Panc1 (cell line): Measurements from ENCODE around the gene SH3PXD2B.

Experiments
- CTCF ChIP-seq: fragments of 450-650 bp; IDR thresholded peaks from 2 replicates; pipeline ENCODE4 v1.5.1; 2017; ENCODE audit warnings: mild to moderate bottlenecking
- POLR2AphosphoS5 ChIP-seq: IDR thresholded peaks from 2 replicates; pipeline ENCODE4 v1.6.1; 2012; ENCODE audit warnings: mild to moderate bottlenecking, low read depth, low read length, moderate library complexity
- REST ChIP-seq, 2 experiments: IDR thresholded peaks; 2 replicates each; pipeline ENCODE4 v1.6.1; 2011 to 2012; ENCODE audit warnings: low read depth in 2 of 2, control low read depth in 1 of 2, low read length in 1 of 2, mild to moderate bottlenecking in 1 of 2, moderate library complexity in 1 of 2; ENCODE audit not compliant: insufficient read depth in 1 of 2
- TCF7L2 ChIP-seq: IDR thresholded peaks from 2 replicates; pipeline ENCODE4 v1.6.1; 2011; ENCODE audit warnings: mild to moderate bottlenecking, low read depth, low read length, inconsistent platforms

GRCh38 chr5:172353846-172354245 lies 100.5 kb downstream of the SH3PXD2B start:
- no peak for TF ChIP-seq CTCF
- no peak for TF ChIP-seq REST (IDR thresholded peaks at IDR 0.05; ENCODE audit: insufficient read depth in 1 of 2, low read depth in 2 of 2, low read length in 1 of 2)
- TF ChIP-seq POLR2AphosphoS5: no peak
- no peak for TF ChIP-seq TCF7L2
